ENCODE measurements around the gene ANKRD44. TPM values are rescaled to one million over a fixed set of nuclear protein-coding genes. Genes with fewer than 3 reads are reported as not detected.
"Not testable (repeated sequence)": the region's sequence is repeated elsewhere in the genome, so short reads cannot be mapped to it uniquely, and the experiment has no call there.

The ANKRD44 gene
- total RNA-seq, result 36.1 TPM

DNA sequence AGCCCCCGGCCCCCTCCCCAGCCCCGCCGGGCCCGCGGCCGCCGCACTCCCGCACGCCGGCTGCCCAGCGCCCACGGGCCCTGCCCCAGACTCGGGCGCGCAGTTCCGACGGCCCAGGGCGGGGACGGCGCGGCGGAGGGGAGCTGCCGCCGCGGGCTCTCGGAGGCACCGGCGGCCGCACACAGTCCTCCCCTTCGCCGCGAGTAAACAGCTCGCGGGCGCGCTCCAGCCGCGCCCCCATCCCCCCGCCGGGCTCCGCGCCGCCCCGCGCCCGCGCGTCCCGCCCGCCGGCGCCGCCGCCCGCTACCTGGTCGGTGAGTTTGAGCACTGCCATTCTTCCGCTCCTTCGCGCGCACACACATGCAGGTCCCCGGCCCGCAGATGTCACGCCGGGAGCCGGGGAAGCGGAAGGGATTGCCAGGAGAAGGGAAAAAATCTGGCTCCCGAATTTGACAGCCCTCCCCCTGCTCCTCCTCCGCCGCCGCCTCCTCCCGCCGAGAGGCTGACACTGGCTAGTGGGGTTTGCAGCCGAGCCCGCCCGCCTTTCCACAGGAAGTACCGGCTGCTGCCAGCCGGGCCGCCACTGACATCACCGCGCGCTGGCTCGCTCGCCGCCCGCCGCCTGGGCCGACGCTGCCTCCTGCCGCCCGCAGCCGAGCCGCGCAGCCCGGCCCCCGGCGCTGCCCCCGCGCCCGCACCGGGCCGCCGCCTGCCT, at the start of gene ANKRD44:
ANKRD44 (minus strand) TSS at position 510 of the 715 bp plus-strand sequence; CDS start at position 334, 176 bp downstream.
- DNase-seq (ENCODE audit: low spot score), result peak; percentile 94

- no peak for DNase-seq (ENCODE audit: low spot score)
These were observed 49.3 kb upstream of the ANKRD44 start for GRCh38 chr2:197359859-197360258.

DNA sequence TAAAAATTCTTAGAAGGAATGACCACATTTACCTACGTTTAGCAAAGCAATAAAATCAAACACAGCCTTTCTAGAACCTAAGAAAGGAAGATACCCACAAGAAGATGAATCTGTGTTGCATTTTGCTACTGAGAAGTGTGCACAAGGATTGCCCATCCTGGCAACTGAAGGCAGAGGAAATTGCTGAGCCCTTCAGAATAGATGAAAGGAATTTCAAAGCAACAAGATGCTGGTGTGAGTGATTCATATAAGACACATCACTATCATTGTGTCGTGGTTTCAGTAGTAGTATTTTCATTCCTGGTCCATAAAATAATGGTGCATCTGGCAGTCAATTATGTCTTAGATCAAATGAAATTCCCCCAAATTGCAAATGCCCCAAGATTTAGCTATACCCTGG, 48.4 kb upstream of the ANKRD44 start:
- DNase-seq (ENCODE audit: low spot score), result no peak

DNA sequence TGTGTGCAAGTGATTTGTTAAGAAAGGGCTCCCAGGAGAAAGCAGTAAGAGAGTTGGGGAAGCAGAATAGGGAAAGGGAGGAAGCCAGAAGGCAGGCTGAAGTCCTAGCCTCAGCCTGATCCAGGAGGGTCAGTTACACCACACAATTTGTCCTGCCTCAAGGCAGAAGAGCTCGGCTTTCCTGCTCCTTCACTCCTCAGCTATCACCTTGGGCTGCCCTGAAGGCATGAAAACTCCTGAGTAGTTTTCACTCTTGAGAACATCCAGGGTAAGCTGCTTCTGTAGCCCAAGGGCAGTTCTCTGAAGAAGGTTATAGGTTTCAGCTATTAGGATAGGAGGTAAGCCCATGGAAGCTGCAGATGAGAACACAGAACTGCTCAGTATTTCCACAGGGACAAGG, 47.4 kb upstream of the ANKRD44 start:
- no peak for DNase-seq (ENCODE audit: low spot score)

- DNase-seq (ENCODE audit: low spot score), result no peak
These were observed 45.6 kb upstream of the ANKRD44 start for GRCh38 chr2:197356136-197356535.

DNA sequence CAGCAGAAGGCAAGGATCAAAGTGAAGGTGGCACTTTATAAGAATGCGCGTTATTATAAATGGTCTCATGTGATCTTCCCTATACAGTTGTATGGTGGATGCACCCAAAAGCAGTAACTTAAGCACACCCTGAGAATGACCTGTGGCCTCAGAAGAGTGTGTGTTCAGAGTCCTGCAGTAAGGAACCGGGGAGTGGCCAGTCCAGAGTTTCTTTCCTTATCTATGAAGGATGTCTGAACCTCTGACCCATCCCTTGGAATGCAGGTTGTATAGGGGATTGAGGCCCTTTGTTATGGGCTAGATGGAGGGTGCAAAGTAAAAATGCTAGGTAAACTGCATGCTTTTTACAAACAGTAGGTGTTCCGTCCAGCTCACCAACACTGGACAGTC, 43.6 kb upstream of the ANKRD44 start:
- no peak for DNase-seq (ENCODE audit: low spot score)

DNA sequence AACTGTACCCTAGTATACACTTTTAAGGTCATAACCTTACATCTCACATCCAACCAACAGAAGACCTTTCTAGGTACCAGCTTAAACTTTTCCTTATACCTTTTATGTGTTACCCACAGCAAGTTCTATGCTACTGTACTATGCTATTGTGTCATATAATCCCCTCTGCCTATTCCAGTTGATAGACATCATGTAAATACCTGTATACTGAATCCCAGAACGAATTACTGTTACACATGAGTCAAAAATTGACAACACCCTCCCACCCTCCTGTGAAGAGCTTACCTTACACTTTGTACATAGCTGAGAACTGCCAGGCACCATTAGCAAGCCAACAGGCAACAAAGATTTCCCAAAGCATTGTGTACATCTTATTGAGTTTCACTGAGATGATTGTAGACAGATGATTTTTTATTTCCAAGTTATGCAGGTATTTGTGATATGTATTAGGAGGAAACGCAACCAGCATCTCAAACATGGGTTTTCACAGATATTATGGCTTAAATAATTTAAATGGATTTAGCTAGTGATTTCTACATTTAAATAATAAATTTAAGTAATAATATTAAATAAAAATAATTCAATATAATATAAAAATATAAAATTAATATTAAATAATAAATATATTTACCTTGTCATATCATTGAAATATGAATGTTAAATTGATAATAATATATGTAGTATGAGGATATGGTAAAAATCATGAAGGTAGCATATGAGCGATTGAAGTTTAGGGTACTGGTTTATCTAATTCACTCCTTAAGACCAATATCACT, 43.0 kb upstream of the ANKRD44 start:
- DNase-seq (ENCODE audit: low spot score), result no peak

DNA sequence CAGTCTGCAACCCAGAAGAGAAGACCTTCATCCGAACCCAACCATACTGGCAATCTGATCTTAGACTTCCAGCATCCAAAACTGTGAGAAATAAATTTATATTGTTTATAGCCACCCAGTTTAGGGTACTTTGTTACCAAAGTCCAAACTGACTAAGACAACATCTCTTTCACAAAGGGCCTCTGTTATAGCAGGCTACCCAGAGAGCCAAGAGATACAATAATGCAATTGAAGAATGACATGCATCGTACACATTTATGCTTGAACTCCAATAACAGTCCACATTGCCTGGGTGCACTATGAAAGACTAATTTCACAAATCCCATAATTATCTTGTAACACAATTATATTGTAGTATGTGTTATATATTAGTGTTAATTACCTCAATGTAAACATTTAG, 39.1 kb upstream of the ANKRD44 start:
- DNase-seq (ENCODE audit: low spot score), result no peak

GRCh38 chr2:197348721-197349360, 38.3 kb upstream of the ANKRD44 start:
- no peak for DNase-seq (ENCODE audit: low spot score)

DNA sequence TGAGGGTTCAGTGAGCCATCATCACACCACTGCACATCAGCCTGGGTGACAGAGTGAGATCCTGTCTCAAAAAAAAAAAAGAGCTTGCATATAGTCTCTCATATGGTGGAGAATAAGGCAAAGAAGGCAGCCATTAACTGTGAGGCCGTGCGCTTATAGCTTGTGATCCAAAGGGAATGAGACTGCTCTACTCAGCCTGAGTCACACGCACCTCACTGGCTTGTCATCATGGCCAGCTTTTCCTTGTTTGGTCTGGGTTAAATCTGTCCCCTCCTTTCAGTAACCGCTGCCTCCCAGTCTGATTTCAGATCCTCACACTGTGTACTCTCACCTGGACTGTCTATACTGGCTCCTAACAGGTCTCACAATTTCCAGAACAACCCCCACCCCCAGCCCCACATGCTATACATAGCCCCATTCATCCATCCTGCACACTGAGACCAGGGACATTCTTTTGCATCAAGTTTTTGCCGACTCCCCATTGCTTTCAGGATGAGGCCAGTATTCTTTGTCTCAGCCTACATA, 35.3 kb upstream of the ANKRD44 start:
- no peak for DNase-seq (ENCODE audit: low spot score)

DNA sequence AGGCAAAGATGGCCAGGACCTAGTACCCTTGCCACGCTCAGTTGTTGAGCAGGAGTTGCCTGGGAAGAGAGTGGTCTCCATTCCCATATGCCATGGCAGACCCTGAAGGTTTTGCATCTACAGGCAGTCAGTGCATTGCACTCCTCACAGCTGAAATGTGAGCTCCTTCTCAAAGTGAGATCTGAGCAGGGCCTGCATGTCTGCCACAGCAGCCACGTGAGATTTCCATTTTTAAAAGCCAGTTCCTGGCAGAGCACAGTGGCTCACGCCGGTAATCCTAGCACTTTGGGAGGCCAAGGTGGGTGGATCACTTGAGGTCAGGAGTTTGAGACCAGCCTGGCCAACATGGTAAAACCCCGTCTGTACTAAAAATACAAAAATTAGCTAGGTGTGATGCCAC, 33.4 kb upstream of the ANKRD44 start:
- DNase-seq (ENCODE audit: low spot score), result not testable (repeated sequence)

DNA sequence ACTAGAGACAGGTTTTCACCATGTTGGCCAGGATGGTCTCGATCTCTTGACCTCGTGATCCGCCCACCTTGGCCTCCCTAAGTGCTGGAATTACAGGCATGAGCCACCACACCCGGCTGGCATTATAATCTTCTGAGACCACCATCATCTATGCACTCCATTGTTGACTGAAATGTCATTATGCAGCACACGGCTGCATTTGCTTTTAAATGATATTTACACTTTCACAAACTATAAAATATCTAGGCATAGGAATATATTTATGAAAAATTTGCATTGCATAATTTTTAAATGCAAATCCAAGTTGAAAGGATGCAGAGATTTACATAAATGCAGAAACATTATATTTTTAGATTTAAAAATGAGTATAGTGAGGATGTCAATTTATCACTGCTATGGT, 30.0 kb upstream of the ANKRD44 start:
- DNase-seq (ENCODE audit: low spot score), result no peak

DNA sequence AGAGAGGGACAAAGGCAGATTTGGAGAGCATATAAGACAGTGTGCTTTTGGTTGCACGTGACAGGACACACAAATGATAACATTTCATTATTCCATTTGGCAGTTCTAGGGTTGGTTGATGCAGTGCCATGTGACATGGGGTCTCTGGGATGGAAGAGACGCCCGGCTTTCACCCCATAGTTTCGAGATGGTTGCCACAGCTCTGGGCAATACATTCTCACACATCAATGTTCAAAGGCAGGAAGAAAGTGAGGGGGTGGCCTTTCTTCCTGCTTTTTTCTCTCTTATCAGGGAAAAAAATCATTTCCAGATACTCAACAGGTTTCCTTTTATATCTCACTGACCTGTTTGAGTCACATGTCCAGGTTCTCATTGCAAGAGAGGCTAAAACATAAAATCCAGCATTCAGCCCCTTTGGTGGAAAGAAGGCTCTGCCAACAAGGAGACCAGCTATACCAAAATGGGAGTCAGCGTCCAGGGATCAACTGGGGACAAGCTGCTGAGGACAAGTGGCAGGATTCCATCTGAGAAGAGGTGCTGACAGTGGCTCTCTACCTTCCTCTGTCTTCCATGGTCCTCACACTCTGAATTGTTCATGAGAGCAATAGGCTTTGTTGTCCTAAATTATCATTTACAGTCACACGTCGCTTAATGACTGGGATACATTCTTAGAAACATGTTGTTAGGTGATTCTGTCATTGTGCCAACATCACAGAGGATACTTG, 29.1 kb upstream of the ANKRD44 start:
- no peak for DNase-seq (ENCODE audit: low spot score)

DNA sequence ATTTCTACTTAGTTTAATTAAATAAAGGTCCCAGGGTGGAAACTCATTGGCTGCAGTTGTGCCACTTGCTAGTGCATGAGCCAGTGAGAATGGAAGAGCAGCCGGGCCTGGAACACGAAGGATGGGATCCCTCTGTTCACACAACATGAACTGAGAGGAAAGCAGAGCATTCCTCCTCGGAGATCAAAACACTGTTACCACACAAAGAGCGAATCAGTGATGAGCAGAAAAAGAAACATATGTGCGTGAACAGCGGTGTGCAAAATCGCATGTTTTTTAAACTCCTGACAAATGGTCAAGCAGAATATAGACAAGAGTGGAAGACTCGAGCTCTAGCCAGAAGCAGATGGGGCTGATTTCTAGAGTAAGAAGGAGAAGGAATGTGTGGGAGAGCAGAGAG, 28.4 kb upstream of the ANKRD44 start:
- DNase-seq (ENCODE audit: low spot score), result no peak

- no peak for DNase-seq (ENCODE audit: low spot score)
These were observed 22.1 kb upstream of the ANKRD44 start for GRCh38 chr2:197332641-197333040.

- no peak for DNase-seq (ENCODE audit: low spot score)
These were observed 17.9 kb upstream of the ANKRD44 start for GRCh38 chr2:197328461-197328860.

DNA sequence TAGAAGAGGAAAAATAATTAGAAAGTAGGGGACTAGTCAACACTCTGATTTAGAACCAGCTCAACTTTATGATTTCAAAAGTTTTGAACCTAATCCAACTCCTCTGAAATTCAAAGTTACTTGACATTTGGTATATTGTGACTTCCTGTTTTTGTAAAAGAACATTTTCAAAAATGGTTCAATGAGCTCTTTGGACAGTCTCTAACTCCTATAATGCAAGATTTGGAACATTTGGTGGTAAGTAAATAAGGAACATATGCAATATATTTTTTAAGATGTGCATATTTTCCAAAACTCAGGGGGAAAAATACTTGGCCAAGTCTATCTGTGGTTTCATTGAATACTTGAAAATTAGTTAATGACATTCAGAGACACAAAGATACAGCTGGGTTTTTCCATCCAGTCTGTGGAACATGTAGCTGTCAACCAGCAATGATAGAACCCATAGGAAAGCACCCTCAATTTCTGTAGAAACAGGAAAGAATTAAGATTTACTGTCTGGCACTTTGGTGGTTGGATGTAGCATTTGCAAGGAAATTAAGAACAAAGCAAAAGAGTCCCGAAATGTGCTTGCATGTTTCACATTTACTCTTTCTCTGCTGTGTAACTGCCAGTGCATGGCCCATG, 17.0 kb upstream of the ANKRD44 start:
- DNase-seq (ENCODE audit: low spot score), result no peak

DNA sequence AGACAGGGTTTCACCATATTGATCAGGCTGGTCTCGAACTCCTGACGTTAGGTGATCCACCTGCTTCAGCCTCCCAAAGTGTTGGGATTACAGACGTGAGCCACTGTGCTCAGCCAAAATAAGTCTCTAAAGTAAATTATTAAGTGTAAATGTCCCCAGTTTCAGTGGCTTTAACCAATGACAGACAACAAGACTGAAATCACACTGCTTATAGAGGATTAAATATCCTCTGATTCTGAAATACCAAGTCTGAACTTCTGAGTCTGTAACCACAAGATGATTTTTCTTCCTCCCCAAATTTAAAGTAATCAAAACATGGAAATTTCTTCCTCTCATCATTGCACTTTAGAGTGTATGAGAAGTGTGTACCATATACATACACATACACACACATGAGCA, 16.5 kb upstream of the ANKRD44 start:
- no peak for DNase-seq (ENCODE audit: low spot score)

DNA sequence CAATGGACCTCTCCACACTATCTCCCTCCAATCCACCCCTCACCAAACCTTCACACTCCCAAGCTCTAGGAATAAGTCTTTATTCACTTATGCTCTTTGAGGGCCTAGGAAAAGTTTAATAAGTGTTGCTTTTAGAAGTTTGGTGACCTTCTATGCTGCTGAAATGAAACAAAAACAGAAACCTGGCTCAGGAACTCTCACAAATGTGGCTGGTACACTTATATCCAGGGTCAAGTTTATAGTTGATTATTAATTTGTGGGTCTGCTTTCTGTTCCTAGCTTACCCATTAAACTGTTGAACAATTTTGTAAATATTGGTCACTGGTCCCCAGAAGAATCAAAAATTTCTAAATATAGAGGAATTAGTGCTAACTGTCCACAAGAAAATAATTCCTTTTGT, 14.2 kb upstream of the ANKRD44 start:
- no peak for DNase-seq (ENCODE audit: low spot score)

DNA sequence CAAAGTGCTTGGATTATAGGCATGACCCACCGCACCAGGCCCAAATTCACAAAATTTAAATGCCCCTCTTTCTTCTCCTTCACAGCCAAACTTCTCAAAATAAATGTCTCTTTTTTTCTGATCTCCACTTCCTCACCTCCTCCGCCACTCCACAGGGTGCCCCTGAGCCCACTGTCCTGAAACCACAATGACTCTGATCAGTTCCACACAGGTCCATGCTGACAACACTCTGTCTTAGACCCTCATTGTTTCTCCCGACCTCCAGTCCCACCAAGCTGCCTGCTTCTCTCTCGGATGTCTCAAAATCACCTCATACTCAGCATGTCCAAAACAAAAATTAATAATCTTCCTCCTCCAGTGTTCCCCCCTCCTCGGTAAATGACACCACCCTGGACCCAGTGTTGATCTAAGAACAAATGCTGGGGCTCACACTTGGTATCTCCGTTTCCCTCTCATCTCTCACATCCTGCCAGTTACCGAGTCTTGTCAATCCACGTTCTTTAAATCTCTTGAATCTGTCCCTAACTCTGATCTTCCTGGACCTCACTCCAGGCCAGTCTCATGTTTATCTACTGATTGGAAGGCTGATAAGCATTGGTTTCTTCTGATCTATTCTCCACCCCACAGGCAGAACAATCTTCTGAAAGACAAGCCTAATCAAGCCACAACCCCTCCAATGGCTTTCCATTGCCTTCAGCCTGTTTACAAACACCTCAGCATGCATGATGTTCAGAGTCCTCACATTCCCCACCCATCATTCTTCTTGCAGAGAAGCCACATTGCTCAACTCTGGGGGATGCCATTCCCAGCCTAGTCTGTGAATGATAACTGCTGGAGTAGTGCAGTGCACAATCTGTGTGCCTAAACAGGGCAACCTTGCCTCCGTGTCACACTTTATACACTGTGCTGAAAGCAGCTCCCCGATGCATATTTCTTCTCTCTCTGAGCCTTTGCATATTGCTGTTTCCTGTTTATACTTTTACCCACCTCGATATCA, 12.4 kb upstream of the ANKRD44 start:
- no peak for DNase-seq (ENCODE audit: low spot score)
